ENCODE measurements around the gene ERN1.
"Not testable (repeated sequence)": the region's sequence is repeated elsewhere in the genome, so short reads cannot be mapped to it uniquely, and the experiment has no call there.

The ERN1 gene

GRCh38 chr17:64008346-64008745 is 121.6 kb downstream of the ERN1 start:
- Histone ChIP-seq H3K4me2 (no peak overlapping the region), H2AFZ (ENCODE audit: low read depth) (no peak overlapping the region), H3K27ac (no peak overlapping the region), H3K79me2 (ENCODE audit: insufficient read depth, low read depth) (no peaks in the 10 kb centered on the region), H3K9ac (no peak overlapping the region), H3K27me3 (ENCODE audit: insufficient read depth, low read depth) (no peaks in the 10 kb centered on the region), H3K4me1 (ENCODE audit: low read depth, poor library complexity, severe bottlenecking) (peaks cover 7% of the 10 kb centered on the region), H3K36me3 (ENCODE audit: insufficient read depth) (no peaks in the 10 kb centered on the region), H3K4me3 (IDR thresholded peaks at IDR 0.05; ENCODE audit: insufficient read depth, low read depth, low read length) (no peak overlapping the region), H4K20me1 (ENCODE audit: insufficient read depth) (no peaks in the 10 kb centered on the region)
- no peak for TF ChIP-seq CTCF (conservative IDR thresholded peaks at IDR 0.05; ENCODE audit: low read depth, low read length)

- H3K9ac ChIP-seq = no peak overlapping the region
- no peak overlapping the region for H3K4me3 ChIP-seq (IDR thresholded peaks at IDR 0.05; ENCODE audit: insufficient read depth, low read depth, low read length)
- no peak overlapping the region for H3K27ac ChIP-seq
- no peak overlapping the region for H2AFZ ChIP-seq (ENCODE audit: low read depth)
- H3K27me3 ChIP-seq (ENCODE audit: insufficient read depth, low read depth) = no peaks in the 10 kb centered on the region
- H3K36me3 ChIP-seq (ENCODE audit: insufficient read depth) = no peaks in the 10 kb centered on the region
- H3K79me2 ChIP-seq (ENCODE audit: insufficient read depth, low read depth) = no peaks in the 10 kb centered on the region
- peaks cover 7% of the 10 kb centered on the region for H3K4me1 ChIP-seq (ENCODE audit: low read depth, poor library complexity, severe bottlenecking)
- no peak for TF ChIP-seq CTCF (conservative IDR thresholded peaks at IDR 0.05; ENCODE audit: low read depth, low read length)
- no peaks in the 10 kb centered on the region for H4K20me1 ChIP-seq (ENCODE audit: insufficient read depth)
- no peak overlapping the region for H3K4me2 ChIP-seq
Observed at GRCh38 chr17:64007838-64008282, 122.1 kb downstream of the ERN1 start.

GRCh38 chr17:64007089-64007837 is 122.7 kb downstream of the ERN1 start:
- H3K27ac ChIP-seq; H3K4me1 ChIP-seq (ENCODE audit: low read depth, poor library complexity, severe bottlenecking); H4K20me1 ChIP-seq (ENCODE audit: insufficient read depth); H3K4me3 ChIP-seq (IDR thresholded peaks at IDR 0.05; ENCODE audit: insufficient read depth, low read depth, low read length); H3K9ac ChIP-seq; H3K27me3 ChIP-seq (ENCODE audit: insufficient read depth, low read depth); H3K36me3 ChIP-seq (ENCODE audit: insufficient read depth); H2AFZ ChIP-seq (ENCODE audit: low read depth); H3K4me2 ChIP-seq; H3K79me2 ChIP-seq (ENCODE audit: insufficient read depth, low read depth): not testable (repeated sequence)

GRCh38 chr17:64006361-64007088 is 123.4 kb downstream of the ERN1 start:
- H3K27me3 ChIP-seq (ENCODE audit: insufficient read depth, low read depth) = no peaks in the 10 kb centered on the region
- no peak overlapping the region for H3K4me2 ChIP-seq
- H3K9ac ChIP-seq = no peak overlapping the region
- peaks cover 7% of the 10 kb centered on the region for H3K4me1 ChIP-seq (ENCODE audit: low read depth, poor library complexity, severe bottlenecking)
- no peaks in the 10 kb centered on the region for H3K79me2 ChIP-seq (ENCODE audit: insufficient read depth, low read depth)
- H3K36me3 ChIP-seq (ENCODE audit: insufficient read depth) = no peaks in the 10 kb centered on the region
- H2AFZ ChIP-seq (ENCODE audit: low read depth) = no peak overlapping the region
- no peak overlapping the region for H3K27ac ChIP-seq
- TF ChIP-seq CTCF (conservative IDR thresholded peaks at IDR 0.05; ENCODE audit: low read depth, low read length) = no peak
- H3K4me3 ChIP-seq (IDR thresholded peaks at IDR 0.05; ENCODE audit: insufficient read depth, low read depth, low read length) = no peak overlapping the region
- no peaks in the 10 kb centered on the region for H4K20me1 ChIP-seq (ENCODE audit: insufficient read depth)

- H3K9ac ChIP-seq = no peak overlapping the region
- no peaks in the 10 kb centered on the region for H3K79me2 ChIP-seq (ENCODE audit: insufficient read depth, low read depth)
- no peak overlapping the region for H3K4me2 ChIP-seq
- peaks cover 7% of the 10 kb centered on the region for H3K4me1 ChIP-seq (ENCODE audit: low read depth, poor library complexity, severe bottlenecking)
- H4K20me1 ChIP-seq (ENCODE audit: insufficient read depth) = no peaks in the 10 kb centered on the region
- H2AFZ ChIP-seq (ENCODE audit: low read depth) = no peak overlapping the region
- H3K4me3 ChIP-seq (IDR thresholded peaks at IDR 0.05; ENCODE audit: insufficient read depth, low read depth, low read length) = no peak overlapping the region
- H3K27ac ChIP-seq = no peak overlapping the region
- no peaks in the 10 kb centered on the region for H3K27me3 ChIP-seq (ENCODE audit: insufficient read depth, low read depth)
- H3K36me3 ChIP-seq (ENCODE audit: insufficient read depth) = no peaks in the 10 kb centered on the region
- TF ChIP-seq CTCF (conservative IDR thresholded peaks at IDR 0.05; ENCODE audit: low read depth, low read length) = no peak
Observed at GRCh38 chr17:64005734-64006167, 124.2 kb downstream of the ERN1 start.
